GM15510 (cell line): ENCODE measurements around the gene FAM221A.

ENCODE experiments used
- POLR2A ChIP-seq: IDR thresholded peaks from 3 replicates; pipeline ENCODE4 v1.6.1; 2011; ENCODE audit warnings: borderline replicate concordance; ENCODE audit not compliant: insufficient read length; ENCODE audit errors: extremely low read depth

The FAM221A gene

GRCh38 chr7:23751852-23752251, 71.9 kb downstream of the FAM221A start:
- no peak for TF ChIP-seq POLR2A
